Stimulated activated CD4-positive, alpha-beta T cell treated with anti-CD3 and anti-CD28 coated beads, Interleukin-2, amount 100 ng/mL, for 48 hours (primary cell): ENCODE results near the gene ZNF692.

Experiments used
- DNase-seq, 2 donors: peaks; one replicate each; pipeline ENCODE4 v3.0.0-alpha.2; 2020

The ZNF692 gene

GRCh38 chr1:248873993-248874533 lies 15.2 kb upstream of the ZNF692 start:
- peak; percentile 79 to 87 for DNase-seq

GRCh38 chr1:248873409-248873992 lies 14.6 kb upstream of the ZNF692 start:
- DNase-seq: peak; percentile 99

- peak; percentile 56 to 62 for DNase-seq
These were observed 14.0 kb upstream of the ZNF692 start for GRCh38 chr1:248872752-248873408.

- no peak for DNase-seq
These were observed 13.0 kb upstream of the ZNF692 start for GRCh38 chr1:248871837-248872401.

- peak; percentile 73 to 74 for DNase-seq
These were observed 4.4 kb upstream of the ZNF692 start for GRCh38 chr1:248862998-248863881.

- peak in 1 of 2 donors; percentile 33 for DNase-seq
These were observed 3.8 kb upstream of the ZNF692 start for GRCh38 chr1:248862695-248862997.

- DNase-seq: no peak
These were observed 2.7 kb upstream of the ZNF692 start for GRCh38 chr1:248861616-248862015.

- no peak for DNase-seq
These were observed 1.1 kb upstream of the ZNF692 start for GRCh38 chr1:248860007-248860406.

GRCh38 chr1:248858096-248858890 lies 592 bp downstream of the ZNF692 start:
- DNase-seq: peak in 1 of 2 donors; percentile 37

- no peak for DNase-seq
These were observed 1.2 kb downstream of the ZNF692 start for GRCh38 chr1:248857749-248858095.

GRCh38 chr1:248857201-248857600 lies 1.7 kb downstream of the ZNF692 start:
- DNase-seq: no peak

- no peak for DNase-seq
These were observed 2.7 kb downstream of the ZNF692 start for GRCh38 chr1:248856176-248856575.

- DNase-seq: no peak
These were observed 3.3 kb downstream of the ZNF692 start for GRCh38 chr1:248855580-248855979.

- DNase-seq: no peak
These were observed 5.1 kb downstream of the ZNF692 start for GRCh38 chr1:248853663-248854375.

- DNase-seq: no peak
These were observed 6.1 kb downstream of the ZNF692 start for GRCh38 chr1:248852481-248853405.

- no peak for DNase-seq
These were observed 7.5 kb downstream of the ZNF692 start for GRCh38 chr1:248851390-248851789.

- no peak for DNase-seq
These were observed 8.2 kb downstream of the ZNF692 start for GRCh38 chr1:248850536-248851251.

- no peak for DNase-seq
These were observed 8.8 kb downstream of the ZNF692 start for GRCh38 chr1:248850124-248850523.

- DNase-seq: no peak
These were observed 9.2 kb downstream of the ZNF692 start for GRCh38 chr1:248849637-248850036.

- no peak for DNase-seq
These were observed 9.7 kb downstream of the ZNF692 start for GRCh38 chr1:248849152-248849551.
